GM19328 (cell line): Measurements from ENCODE around the gene HSD17B12.

Experiments
- ATAC-seq: cut with Tn5 transposase; IDR thresholded peaks from one replicate; pipeline ENCODE4 v1.9.1; 2021; ENCODE audit warnings: mild to moderate bottlenecking, moderate library complexity; ENCODE audit not compliant: unreplicated experiment

Gene HSD17B12

GRCh38 chr11:43797337-43797736, 116.8 kb downstream of the HSD17B12 start:
- no peak for ATAC-seq

- no peak for ATAC-seq
Observed at GRCh38 chr11:43797866-43798265, 117.3 kb downstream of the HSD17B12 start.

- ATAC-seq: no peak
Observed at GRCh38 chr11:43802509-43802908, 122.0 kb downstream of the HSD17B12 start.

- ATAC-seq: no peak
Observed at GRCh38 chr11:43803766-43804165, 123.2 kb downstream of the HSD17B12 start.

GRCh38 chr11:43806976-43807375, 126.4 kb downstream of the HSD17B12 start:
- ATAC-seq: no peak

GRCh38 chr11:43810929-43811596, 130.5 kb downstream of the HSD17B12 start:
- no peak for ATAC-seq

GRCh38 chr11:43812471-43812870, 131.9 kb downstream of the HSD17B12 start:
- no peak for ATAC-seq

- no peak for ATAC-seq
Observed at GRCh38 chr11:43818220-43818619, 137.7 kb downstream of the HSD17B12 start.

- no peak for ATAC-seq
Observed at GRCh38 chr11:43819926-43820325, 139.4 kb downstream of the HSD17B12 start.

- no peak for ATAC-seq
Observed at GRCh38 chr11:43823316-43823715, 142.8 kb downstream of the HSD17B12 start.

- ATAC-seq: no peak
Observed at GRCh38 chr11:43823851-43824250, 143.3 kb downstream of the HSD17B12 start.

- ATAC-seq: no peak
Observed at GRCh38 chr11:43825217-43825816, 144.8 kb downstream of the HSD17B12 start.

GRCh38 chr11:43830928-43831440, 150.4 kb downstream of the HSD17B12 start:
- no peak for ATAC-seq

GRCh38 chr11:43832536-43832935, 152.0 kb downstream of the HSD17B12 start:
- ATAC-seq: no peak

- no peak for ATAC-seq
Observed at GRCh38 chr11:43833657-43834073, 153.1 kb downstream of the HSD17B12 start.

- ATAC-seq: no peak
Observed at GRCh38 chr11:43834286-43834685, 153.7 kb downstream of the HSD17B12 start.

GRCh38 chr11:43835104-43835503, 154.6 kb downstream of the HSD17B12 start:
- no peak for ATAC-seq

- ATAC-seq: no peak
Observed at GRCh38 chr11:43837879-43838278, 157.3 kb downstream of the HSD17B12 start.

- ATAC-seq: no peak
Observed at GRCh38 chr11:43842021-43842420, 161.5 kb downstream of the HSD17B12 start.

GRCh38 chr11:43845816-43846215, 165.3 kb downstream of the HSD17B12 start:
- no peak for ATAC-seq

GRCh38 chr11:43852057-43852636, 171.6 kb downstream of the HSD17B12 start:
- no peak for ATAC-seq

- no peak for ATAC-seq
Observed at GRCh38 chr11:43853781-43854180, 173.2 kb downstream of the HSD17B12 start.
